SIG-M5 treated with dmso at 0.1 percent for 504 hours (cell line): Measurements from ENCODE around the gene ENDOV.

Experiments
- DNase-seq: peaks from one replicate; lab custom pipeline; 2025; ENCODE audit not compliant: unreplicated experiment; lab: John Stamatoyannopoulos, UW

Gene ENDOV

DNA sequence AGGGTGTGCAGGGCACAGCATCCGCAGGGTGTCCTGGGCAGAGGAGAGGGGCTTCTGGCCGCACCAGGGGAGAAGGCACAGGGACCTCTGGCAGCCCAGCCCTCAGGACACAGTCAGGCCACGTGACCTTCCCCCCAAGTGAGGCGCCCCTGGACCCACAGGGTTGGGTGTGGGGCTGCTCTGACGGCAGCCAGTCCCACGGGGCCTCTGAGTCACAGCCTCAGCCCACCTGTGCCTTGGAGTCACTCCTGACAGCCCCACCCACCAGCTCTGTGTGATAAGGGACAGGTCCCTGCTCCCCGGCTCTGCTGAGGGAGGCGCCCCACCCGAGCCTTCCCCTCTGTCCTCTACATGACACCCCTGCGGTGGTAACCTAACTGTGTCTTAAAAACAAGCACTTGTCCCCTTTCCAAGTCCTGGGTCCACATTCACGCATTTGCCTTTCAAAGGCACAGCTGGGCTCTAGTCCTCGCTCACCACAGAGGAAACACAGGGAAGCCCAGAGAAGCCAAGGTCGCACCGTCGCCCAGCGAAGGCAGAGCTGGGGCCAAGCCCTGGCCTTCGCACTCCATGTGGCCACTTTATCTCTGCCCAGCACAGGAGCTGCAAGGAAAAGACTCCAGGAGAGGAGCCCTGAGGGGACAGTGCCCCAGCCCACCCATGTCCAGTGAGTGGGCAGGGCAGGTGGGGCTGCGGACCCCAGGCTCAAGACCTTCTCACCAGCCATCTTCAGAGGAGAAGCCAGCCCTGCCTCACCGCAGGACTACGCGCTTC, 66.5 kb downstream of the ENDOV start:
- DNase-seq: no peak

DNA sequence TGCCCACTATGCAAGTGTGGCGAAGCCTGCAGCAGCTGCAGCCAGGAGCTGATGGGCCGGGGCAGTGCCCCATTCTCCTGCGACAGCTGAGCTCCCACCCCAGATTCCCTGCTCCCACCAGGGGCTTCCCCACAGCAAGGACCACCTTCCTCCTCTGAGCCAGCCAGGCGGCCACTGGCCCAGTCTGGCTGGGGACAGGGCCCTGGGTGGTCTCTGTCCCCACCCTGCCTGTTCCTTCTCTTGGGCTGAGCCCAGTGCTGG, 67.0 kb downstream of the ENDOV start:
- no peak for DNase-seq

- no peak for DNase-seq
Observed at GRCh38 chr17:80482555-80483308, 67.8 kb downstream of the ENDOV start.

DNA sequence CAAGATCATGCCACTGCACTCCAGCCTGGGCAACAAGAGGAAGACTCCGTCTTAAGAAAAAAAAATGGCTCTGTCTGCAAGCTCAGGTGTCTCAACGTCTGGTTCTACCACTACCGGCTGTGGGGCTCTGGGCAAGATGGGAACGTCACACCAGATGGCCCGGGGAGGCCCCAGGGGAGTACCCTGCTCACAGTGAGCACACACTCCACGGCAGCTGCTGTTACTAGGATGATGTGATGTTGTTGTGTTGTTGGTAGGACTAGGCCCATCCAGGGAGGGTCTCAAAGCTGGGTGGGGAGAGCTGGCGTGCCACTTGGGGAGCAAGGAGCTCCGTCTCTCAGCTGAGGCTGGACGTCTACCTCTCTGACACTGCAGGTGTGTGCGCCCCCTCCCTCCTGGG, 70.9 kb downstream of the ENDOV start:
- DNase-seq: no peak

DNA sequence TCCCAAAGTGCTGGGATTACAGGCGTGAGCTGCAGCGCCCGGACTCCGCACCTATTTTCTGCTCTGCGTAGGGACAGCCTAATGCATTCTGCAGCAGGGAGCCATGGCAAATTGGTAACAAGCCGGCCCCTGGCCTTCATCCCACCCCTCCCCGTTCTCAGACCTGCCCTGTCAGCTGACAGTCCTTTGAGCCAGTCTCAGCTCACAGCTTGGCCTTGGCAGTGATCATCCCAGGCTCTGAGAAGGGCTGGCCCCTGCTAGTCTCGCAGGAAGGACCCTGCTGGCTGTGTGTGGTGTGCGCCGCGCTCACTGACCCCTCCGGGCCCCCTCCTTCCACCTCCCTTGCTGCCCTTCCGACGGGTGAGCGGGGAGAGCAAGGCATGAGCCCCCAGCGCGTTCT, 71.7 kb downstream of the ENDOV start:
- DNase-seq: no peak

GRCh38 chr17:80487511-80487910, 72.5 kb downstream of the ENDOV start:
- DNase-seq: no peak
